ENCODE results near the gene GRIFIN.

- no peak for TF ChIP-seq CTCF (optimal IDR thresholded peaks at IDR 0.05 in 1 of 3, IDR thresholded peaks at IDR 0.05 in 1 of 3, conservative IDR thresholded peaks at IDR 0.05 in 1 of 3; ENCODE audit: extremely low read depth in 1 of 3, insufficient read depth in 2 of 3, low read length in 3 of 3)
- TF ChIP-seq EZH2 (IDR thresholded peaks at IDR 0.05; ENCODE audit: low read length), result no peak
Observed at GRCh38 chr7:2507917-2508306, 31.7 kb upstream of the GRIFIN start.
